GM20000 (cell line): ENCODE data around the gene UBLCP1.
"Not testable (repeated sequence)": the region's sequence is repeated elsewhere in the genome, so short reads cannot be mapped to it uniquely, and the experiment has no call there.

Experiments used
- DNase-seq: peaks from one replicate; pipeline ENCODE4 v3.0.0; 2012; ENCODE audit warnings: low spot score
- CTCF ChIP-seq: IDR thresholded peaks from 2 replicates; pipeline ENCODE4 v1.5.1; 2012; ENCODE audit warnings: mild to moderate bottlenecking, control low read depth; ENCODE audit errors: extremely low read depth, missing control alignments

UBLCP1 gene

GRCh38 chr5:159269723-159270122 lies 6.6 kb downstream of the UBLCP1 start:
- no peak for DNase-seq
- no peak for TF ChIP-seq CTCF

GRCh38 chr5:159273923-159274322 lies 10.8 kb downstream of the UBLCP1 start:
- no peak for TF ChIP-seq CTCF
- DNase-seq, result no peak

DNA sequence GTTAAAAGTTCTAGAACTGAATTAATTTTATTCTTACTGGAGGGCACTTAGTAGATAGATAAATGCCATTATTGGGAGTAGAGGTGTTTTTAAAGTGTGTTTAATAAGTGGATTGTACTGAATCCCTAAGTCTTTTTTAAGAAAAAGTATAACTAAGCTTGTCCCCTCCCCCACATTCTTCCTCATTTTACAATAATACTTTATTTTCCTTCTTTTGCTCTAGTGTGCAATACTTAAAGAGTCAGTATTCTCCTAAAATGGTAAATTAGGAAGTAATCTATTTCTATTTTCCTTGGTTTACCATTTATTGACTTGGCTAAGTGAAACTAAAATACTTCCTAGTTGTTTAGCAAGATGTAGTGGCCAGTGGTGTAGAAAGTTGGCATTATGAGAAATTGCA lies 11.6 kb downstream of the UBLCP1 start:
- no peak for DNase-seq
- no peak for TF ChIP-seq CTCF

- no peak for TF ChIP-seq CTCF
- no peak for DNase-seq
Observed at GRCh38 chr5:159286420-159287035, 23.4 kb downstream of the UBLCP1 start.

DNA sequence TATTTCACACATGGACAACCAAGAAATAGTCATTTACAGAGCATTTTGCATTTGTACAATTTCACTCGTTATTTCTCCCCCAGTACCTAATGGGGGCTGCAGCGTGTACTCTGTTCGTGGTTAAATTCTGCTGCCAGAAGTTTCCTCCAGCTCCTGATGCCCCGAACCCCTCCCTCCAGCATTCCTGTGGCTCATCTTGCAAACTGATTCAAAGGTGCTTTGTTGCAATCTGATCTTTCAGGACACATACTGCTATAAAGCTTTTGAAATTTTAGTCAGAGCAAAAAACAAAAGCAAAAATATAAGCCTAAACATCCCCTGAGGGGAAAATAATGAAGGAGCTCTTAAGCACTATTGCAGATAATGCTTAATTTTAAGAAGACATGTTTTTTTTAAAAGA lies 27.7 kb downstream of the UBLCP1 start:
- no peak for DNase-seq
- TF ChIP-seq CTCF, result no peak

GRCh38 chr5:159294921-159295320 lies 31.8 kb downstream of the UBLCP1 start:
- no peak for TF ChIP-seq CTCF

DNA sequence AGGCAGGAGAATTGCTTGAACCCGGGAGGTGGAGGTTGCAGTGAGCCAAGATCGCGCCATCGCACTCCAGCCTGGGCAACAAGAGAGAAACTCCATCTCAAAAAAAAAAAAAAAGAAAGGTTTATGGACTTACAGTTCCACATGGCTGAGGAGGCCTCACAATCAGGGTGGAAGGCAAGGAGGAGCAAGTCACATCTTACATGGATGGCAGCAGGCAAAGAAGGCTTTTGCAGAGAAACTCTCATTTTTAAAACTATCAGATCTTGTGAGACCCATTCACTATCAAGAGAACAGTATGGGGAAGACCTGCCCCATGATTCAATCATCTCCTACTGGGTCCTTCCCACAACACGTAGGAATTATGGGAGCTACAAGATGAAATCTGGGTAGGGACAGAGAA lies 34.2 kb downstream of the UBLCP1 start:
- DNase-seq, result not testable (repeated sequence)

More at GRCh38 chr5:159294921-159295320, 31.8 kb downstream of the UBLCP1 start:
- DNase-seq, result no peak

DNA sequence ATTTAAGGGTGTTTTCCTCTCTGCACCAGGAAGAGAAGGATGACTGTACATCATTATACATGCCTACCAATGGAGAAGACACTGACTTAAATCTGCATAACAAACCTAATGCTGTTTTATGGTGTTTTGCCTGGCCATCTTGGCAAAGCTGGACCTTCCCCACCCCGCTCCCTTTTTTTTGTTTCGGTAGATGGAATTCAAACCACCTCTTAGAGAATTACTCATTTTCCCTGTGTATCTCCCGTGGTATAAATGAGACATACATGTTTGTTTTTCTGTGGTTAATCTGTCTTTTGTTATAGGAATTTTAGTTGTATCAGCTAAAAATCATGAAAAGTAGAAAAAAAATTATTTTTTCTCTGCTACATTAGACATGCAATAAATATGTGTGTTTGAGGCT lies 38.4 kb downstream of the UBLCP1 start:
- TF ChIP-seq CTCF, result no peak
- no peak for DNase-seq

- DNase-seq, result not testable (repeated sequence)
Observed at GRCh38 chr5:159301929-159302860, 39.1 kb downstream of the UBLCP1 start.
